GM15510 (cell line): ENCODE results near the gene WDR54.

Experiments used
- POLR2A ChIP-seq: IDR thresholded peaks from 3 replicates; pipeline ENCODE4 v1.6.1; 2011; ENCODE audit warnings: borderline replicate concordance; ENCODE audit not compliant: insufficient read length; ENCODE audit errors: extremely low read depth

The WDR54 gene, protein sequence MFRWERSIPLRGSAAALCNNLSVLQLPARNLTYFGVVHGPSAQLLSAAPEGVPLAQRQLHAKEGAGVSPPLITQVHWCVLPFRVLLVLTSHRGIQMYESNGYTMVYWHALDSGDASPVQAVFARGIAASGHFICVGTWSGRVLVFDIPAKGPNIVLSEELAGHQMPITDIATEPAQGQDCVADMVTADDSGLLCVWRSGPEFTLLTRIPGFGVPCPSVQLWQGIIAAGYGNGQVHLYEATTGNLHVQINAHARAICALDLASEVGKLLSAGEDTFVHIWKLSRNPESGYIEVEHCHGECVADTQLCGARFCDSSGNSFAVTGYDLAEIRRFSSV

DNA sequence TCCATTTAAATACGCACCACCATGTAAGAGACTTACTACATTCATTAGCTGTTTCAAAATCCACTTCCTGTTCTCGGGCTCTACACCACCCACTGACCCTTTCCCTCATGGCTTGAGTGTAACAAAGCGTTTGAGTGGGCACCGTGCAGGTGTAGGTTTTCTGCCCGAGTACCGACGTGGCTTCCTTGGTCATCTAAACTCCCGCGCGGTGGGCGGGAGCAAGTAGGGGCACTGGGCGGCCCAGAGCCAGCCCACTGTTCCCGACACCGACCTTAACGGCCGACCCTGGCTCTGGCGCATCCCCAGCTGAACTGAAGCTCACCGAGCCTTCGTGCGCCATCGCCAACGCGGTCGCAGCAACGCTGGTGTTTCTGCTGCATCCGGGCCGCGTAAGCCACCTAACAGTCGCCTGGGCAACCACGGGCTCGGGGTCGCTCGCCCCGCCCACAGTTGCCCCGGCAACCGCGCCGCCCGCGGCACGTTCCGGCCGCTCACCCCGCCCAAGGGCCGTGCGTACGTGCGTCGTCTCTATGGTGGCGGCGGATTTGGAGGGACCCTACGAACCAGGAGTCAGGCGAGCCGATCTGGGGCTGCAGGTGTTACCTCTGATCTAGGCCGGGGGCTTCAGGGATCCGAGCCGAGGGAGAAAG is at the start of gene WDR54, which contains the start of gene C2orf81:
TSS of gene WDR54 (plus strand) at position 510 of the 650 bp plus-strand sequence. CDS start 424 bp downstream, outside the sequence.
TSS of gene C2orf81 (minus strand) at position 399 of the 650 bp plus-strand sequence. CDS start at position 340, 59 bp downstream.
- peak; percentile 91 for TF ChIP-seq POLR2A

GRCh38 chr2:74372674-74373073 is 48.9 kb upstream of the WDR54 start:
- no peak for TF ChIP-seq POLR2A

GRCh38 chr2:74373221-74373676 is 48.3 kb upstream of the WDR54 start:
- no peak for TF ChIP-seq POLR2A

- no peak for TF ChIP-seq POLR2A
These were observed 47.5 kb upstream of the WDR54 start for GRCh38 chr2:74373985-74374384.

- TF ChIP-seq POLR2A = no peak
These were observed 46.9 kb upstream of the WDR54 start for GRCh38 chr2:74374509-74375205.

- TF ChIP-seq POLR2A = no peak
These were observed 45.7 kb upstream of the WDR54 start for GRCh38 chr2:74375838-74376237.

DNA sequence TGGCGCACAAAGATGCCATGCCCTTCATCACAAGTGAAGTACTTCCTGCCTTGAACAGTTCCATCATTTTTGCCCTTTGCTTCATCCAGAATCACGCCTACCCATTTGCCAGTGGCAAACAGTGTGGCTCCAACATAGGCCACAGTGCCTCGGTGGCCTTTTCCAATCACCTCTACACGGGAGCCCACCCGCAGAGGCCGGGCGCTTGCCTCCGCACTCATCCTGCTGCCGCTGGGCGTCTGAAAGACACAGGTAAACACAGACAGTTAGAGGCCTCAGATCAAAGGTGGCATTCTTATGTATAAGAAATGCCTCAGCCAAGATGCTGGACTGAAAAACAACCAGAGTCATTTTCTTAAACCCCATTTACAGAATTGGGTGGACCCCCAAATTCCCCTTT is 43.5 kb upstream of the WDR54 start:
- no peak for TF ChIP-seq POLR2A

DNA sequence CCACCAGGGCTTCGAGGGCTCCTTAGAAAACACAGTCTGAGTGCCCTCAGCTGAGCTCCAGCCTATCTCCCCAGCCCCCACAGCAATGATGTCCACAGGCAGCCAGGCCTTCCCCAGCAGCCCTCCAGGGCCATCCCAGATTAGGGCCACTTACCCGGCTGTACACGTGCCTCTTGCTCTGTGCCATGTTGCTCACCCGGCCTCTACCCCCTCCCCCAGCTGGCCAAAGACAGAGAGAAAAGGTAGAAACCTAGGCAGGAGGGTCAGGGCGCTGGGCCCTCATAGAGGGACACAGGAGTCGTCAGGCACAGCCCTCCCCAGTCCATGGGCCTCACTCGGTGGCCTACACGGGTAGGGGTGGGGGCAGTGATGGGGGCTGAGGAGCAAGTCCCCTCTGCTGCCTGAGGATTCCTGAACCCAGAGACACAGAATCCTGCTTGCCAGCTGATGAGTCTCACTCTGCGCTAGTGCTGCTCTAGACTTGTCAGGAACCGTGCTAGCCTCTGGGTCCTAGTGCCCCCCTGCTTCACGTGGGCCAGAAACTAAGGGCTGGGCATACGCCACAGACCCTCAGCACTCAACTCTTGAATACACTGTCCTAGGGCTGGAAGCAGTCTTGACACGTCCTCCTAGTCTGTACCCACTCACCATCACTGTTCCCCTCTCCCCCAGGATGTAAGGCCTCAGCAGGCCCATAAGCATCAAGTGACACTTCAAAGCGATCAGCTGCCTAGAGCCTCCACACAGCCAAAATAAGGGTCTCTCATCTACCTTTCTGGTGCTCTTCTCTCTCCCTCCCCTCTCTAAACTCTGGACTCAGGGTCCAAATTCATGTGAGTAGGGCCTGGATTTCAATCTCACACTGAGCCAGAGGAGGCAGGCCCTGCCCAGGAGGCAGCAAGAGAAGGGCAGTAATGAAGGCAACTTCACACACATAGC is 41.4 kb upstream of the WDR54 start, which contains the start of gene DCTN1:
TSS of gene DCTN1 (minus strand) at position 461 of the 939 bp plus-strand sequence. CDS start at position 187, 274 bp downstream.
- no peak for TF ChIP-seq POLR2A

- TF ChIP-seq POLR2A = no peak
These were observed 39.8 kb upstream of the WDR54 start for GRCh38 chr2:74381751-74382150.

- TF ChIP-seq POLR2A = no peak
These were observed 38.3 kb upstream of the WDR54 start for GRCh38 chr2:74383254-74383653.

GRCh38 chr2:74384051-74384450 is 37.5 kb upstream of the WDR54 start:
- no peak for TF ChIP-seq POLR2A

DNA sequence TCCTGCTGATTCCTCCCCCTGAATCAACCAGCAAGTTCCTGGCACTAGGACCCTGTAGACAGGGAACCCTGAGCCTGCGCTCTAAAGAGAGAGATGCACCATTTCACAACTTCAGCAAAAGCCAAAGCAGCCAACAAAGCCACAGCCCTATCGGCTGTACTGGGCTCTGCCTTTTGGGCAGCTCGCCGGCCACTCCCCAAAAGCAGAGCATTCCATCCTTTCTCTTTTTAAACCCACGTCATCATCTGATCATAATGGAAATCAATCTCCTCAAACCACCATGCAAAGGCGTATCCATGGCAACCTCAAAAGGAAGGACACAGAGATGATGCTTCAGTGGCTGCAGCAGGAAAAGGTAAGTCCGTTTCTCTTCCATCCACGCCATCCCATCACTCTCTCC is 36.1 kb upstream of the WDR54 start:
- TF ChIP-seq POLR2A = no peak

- no peak for TF ChIP-seq POLR2A
These were observed 34.2 kb upstream of the WDR54 start for GRCh38 chr2:74387346-74387745.

GRCh38 chr2:74390606-74391005 is 30.9 kb upstream of the WDR54 start:
- no peak for TF ChIP-seq POLR2A

DNA sequence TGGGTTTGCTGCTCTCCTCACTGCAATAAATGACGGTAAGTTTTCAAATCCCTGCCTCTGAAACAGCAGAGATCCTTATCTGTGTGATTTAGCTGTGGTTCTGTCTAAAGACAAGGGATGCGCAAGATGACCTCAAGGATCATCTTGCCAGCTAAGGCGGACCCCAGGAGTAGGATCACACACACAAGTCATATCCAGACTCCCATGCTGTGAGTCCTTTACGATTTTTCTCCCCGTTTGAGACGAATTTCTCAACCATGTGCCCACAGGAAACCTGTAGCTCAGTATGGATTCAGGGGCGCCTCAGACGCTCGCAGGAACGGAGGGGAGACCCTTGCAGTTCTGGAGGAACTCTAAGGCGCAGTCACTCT is 30.3 kb upstream of the WDR54 start:
- TF ChIP-seq POLR2A = no peak
